H1 (cell line): ENCODE data around the gene SSC5D. TPM values are rescaled to one million over a fixed set of nuclear protein-coding genes. Genes with fewer than 3 reads are reported as not detected.

Source experiments
- CTCF ChIA-PET: fragments of 300-600 bp; sonication (Branson Sonifier 250); formaldehyde crosslinking; loops from one replicate; lab custom pipeline; 2021; ENCODE audit not compliant: partially characterized antibody; lab: Charles Lee
- POLR2A ChIA-PET: fragments of 300-600 bp; sonication (Branson Sonifier 250); formaldehyde crosslinking; loops from one replicate; lab custom pipeline; 2021; ENCODE audit warnings: inconsistent platforms; ENCODE audit not compliant: partially characterized antibody; lab: Charles Lee
- DNase-seq, 2 experiments: peaks; one replicate each; pipeline versions ENCODE4 v3.0.0 to v3.0.0-alpha.2; 2010 to 2022; ENCODE audit warnings: low spot score in 2 of 2, low read depth in 1 of 2, mixed read lengths in 1 of 2
- FAIRE-seq: peaks from 2 replicates; lab custom pipeline; 2011; peaks lifted over from hg19 to GRCh38; lab: Jason Lieb, UNC
- H2AFZ ChIP-seq: 2 replicates; pipeline ENCODE4 v1.8.1; 2012; ENCODE audit warnings: low read length, inconsistent platforms
- H2AK5ac ChIP-seq: 2 replicates; pipeline ENCODE4 v1.6.1; 2013; ENCODE audit warnings: low read depth, low read length
- H2BK120ac ChIP-seq: replicated peaks from 2 replicates; pipeline ENCODE3; 2013; ENCODE audit warnings: low read depth, low read length, inconsistent platforms
- H2BK12ac ChIP-seq: 2 replicates; pipeline ENCODE4 v1.6.1; 2013; ENCODE audit warnings: low read depth, low read length
- H2BK15ac ChIP-seq: 2 replicates; pipeline ENCODE4 v1.6.1; 2013; ENCODE audit warnings: low read length
- H2BK20ac ChIP-seq: 2 replicates; pipeline ENCODE4 v1.6.1; 2013; ENCODE audit warnings: low read length
- H2BK5ac ChIP-seq: 2 replicates; pipeline ENCODE4 v1.6.1; 2013; ENCODE audit warnings: low read depth, low read length
- H3K14ac ChIP-seq: 2 replicates; pipeline ENCODE4 v1.6.1; 2013; ENCODE audit warnings: inconsistent platforms; ENCODE audit not compliant: insufficient read length
- H3K18ac ChIP-seq: 2 replicates; pipeline ENCODE4 v1.6.1; 2013; ENCODE audit warnings: low read length; ENCODE audit errors: extremely low read depth
- H3K23ac ChIP-seq: 2 replicates; pipeline ENCODE4 v1.6.1; 2013; ENCODE audit warnings: inconsistent platforms; ENCODE audit not compliant: insufficient read length
- H3K23me2 ChIP-seq: 2 replicates; pipeline ENCODE4 v1.6.1; 2013; ENCODE audit warnings: low read depth, low read length
- H3K27ac ChIP-seq: 2 replicates; pipeline ENCODE4 v1.6.1; 2011; ENCODE audit warnings: low read depth, low read length, inconsistent platforms
- H3K27me3 ChIP-seq, 4 experiments: replicated peaks in 1 of 4; 1 replicate in 1 of 4; 2 replicates in 3 of 4; pipeline versions ENCODE4 v1.6.1 to v1.8.1; 2011 to 2013; ENCODE audit warnings: low read length in 3 of 4, mild to moderate bottlenecking in 3 of 4, inconsistent platforms in 2 of 4, mixed read lengths in 2 of 4, moderate library complexity in 1 of 4; ENCODE audit not compliant: control insufficient read depth in 3 of 4, insufficient read depth in 3 of 4; ENCODE audit errors: extremely low read depth in 1 of 4
- H3K36me3 ChIP-seq, 4 experiments: 2 replicates each; pipeline versions ENCODE4 v1.6.1 to v1.8.1; 2011 to 2013; ENCODE audit warnings: mild to moderate bottlenecking in 4 of 4, low read length in 3 of 4, moderate library complexity in 2 of 4, control low read depth in 1 of 4, inconsistent platforms in 1 of 4; ENCODE audit not compliant: insufficient read depth in 4 of 4, control insufficient read depth in 2 of 4
- H3K4ac ChIP-seq: replicated peaks from 2 replicates; pipeline ENCODE3; 2013; ENCODE audit warnings: low read length, low read depth, mixed read lengths, inconsistent platforms; ENCODE audit not compliant: insufficient read length
- H3K4me1 ChIP-seq, 4 experiments: replicated peaks in 1 of 4; 1 replicate in 1 of 4; 2 replicates in 3 of 4; pipeline versions ENCODE4 v1.6.1 to v1.8.1; 2011 to 2013; ENCODE audit warnings: low read length in 3 of 4, inconsistent platforms in 2 of 4, mixed read lengths in 1 of 4; ENCODE audit not compliant: insufficient read depth in 4 of 4, control insufficient read depth in 3 of 4
- H3K4me2 ChIP-seq, 2 experiments: 2 replicates each; pipeline versions ENCODE4 v1.6.1 to v1.8.1; 2011 to 2013; ENCODE audit warnings: low read depth in 2 of 2, low read length in 2 of 2, control low read depth in 1 of 2, inconsistent platforms in 1 of 2, mild to moderate bottlenecking in 1 of 2; ENCODE audit not compliant: insufficient read depth in 1 of 2
- H3K4me3 ChIP-seq, 4 experiments: fragments of 200-600, 300-600 bp in 1 of 4; sonication (generic), shearing (Covaris generic), sonication (Bioruptor Twin) in 1 of 4; 2 replicates each; pipeline versions ENCODE4 v1.5.1 to v1.8.1; 2011 to 2016; ENCODE audit warnings: low read length in 4 of 4, low read depth in 3 of 4, control low read depth in 2 of 4, inconsistent platforms in 2 of 4, mild to moderate bottlenecking in 2 of 4, mixed read lengths in 1 of 4, moderate library complexity in 1 of 4; ENCODE audit not compliant: insufficient read depth in 2 of 4; ENCODE audit errors: extremely low read depth in 1 of 4
- H3K56ac ChIP-seq: replicated peaks from 2 replicates; pipeline ENCODE3; 2013; ENCODE audit warnings: low read depth, mild to moderate bottlenecking, mixed read lengths, low read length, inconsistent platforms; ENCODE audit not compliant: insufficient read length
- H3K79me1 ChIP-seq: 2 replicates; pipeline ENCODE4 v1.6.1; 2013; ENCODE audit warnings: low read depth, low read length, control low read depth
- H3K79me2 ChIP-seq, 2 experiments: 2 replicates each; pipeline versions ENCODE4 v1.6.1 to v1.8.1; 2012 to 2013; ENCODE audit warnings: low read length in 2 of 2, mild to moderate bottlenecking in 2 of 2, inconsistent platforms in 1 of 2; ENCODE audit not compliant: insufficient read depth in 2 of 2, control insufficient read depth in 1 of 2
- H3K9ac ChIP-seq, 4 experiments: replicated peaks in 1 of 4; 1 replicate in 1 of 4; 2 replicates in 3 of 4; pipeline versions ENCODE4 v1.6.1 to v1.8.1; 2011 to 2013; ENCODE audit warnings: low read depth in 3 of 4, low read length in 3 of 4, control low read depth in 2 of 4, mild to moderate bottlenecking in 2 of 4, moderate library complexity in 2 of 4, inconsistent platforms in 1 of 4; ENCODE audit errors: extremely low read depth in 1 of 4
- H3K9me3 ChIP-seq, 2 experiments: 2 replicates each; pipeline versions ENCODE4 v1.6.1 to v1.8.1; 2012 to 2013; ENCODE audit warnings: mild to moderate bottlenecking in 2 of 2, moderate library complexity in 2 of 2, control low read depth in 1 of 2, inconsistent platforms in 1 of 2, low read depth in 1 of 2, low read length in 1 of 2, mixed read lengths in 1 of 2; ENCODE audit not compliant: insufficient read depth in 2 of 2
- H4K20me1 ChIP-seq, 2 experiments: replicated peaks in 1 of 2; 2 replicates each; pipeline versions ENCODE3 to v1.8.1; 2011 to 2013; ENCODE audit warnings: inconsistent platforms in 2 of 2, low read length in 2 of 2, mild to moderate bottlenecking in 1 of 2; ENCODE audit not compliant: insufficient read depth in 2 of 2, control insufficient read depth in 1 of 2
- H4K5ac ChIP-seq: 2 replicates; pipeline ENCODE4 v1.6.1; 2013; ENCODE audit warnings: low read length, low read depth, mixed read lengths, inconsistent platforms; ENCODE audit not compliant: insufficient read length
- H4K8ac ChIP-seq: 2 replicates; pipeline ENCODE4 v1.8.0; 2013; ENCODE audit warnings: mild to moderate bottlenecking, moderate library complexity, low read length, inconsistent platforms; ENCODE audit not compliant: insufficient read depth; ENCODE audit errors: extremely low read depth
- H4K91ac ChIP-seq: replicated peaks from 2 replicates; pipeline ENCODE3; 2013; ENCODE audit warnings: low read length, mixed read lengths, inconsistent platforms; ENCODE audit not compliant: insufficient read length
- BRCA1 ChIP-seq: IDR thresholded peaks from 2 replicates; pipeline ENCODE4 v1.6.1; 2012; ENCODE audit warnings: low read depth, low read length, improper control_type of control experiment
- CHD1 ChIP-seq: IDR thresholded peaks from 2 replicates; pipeline ENCODE4 v1.6.1; 2012; ENCODE audit warnings: low read depth, low read length, improper control_type of control experiment
- CREB1 ChIP-seq: IDR thresholded peaks from 2 replicates; pipeline ENCODE4 v1.6.1; 2012; ENCODE audit warnings: inconsistent platforms
- GTF2F1 ChIP-seq: IDR thresholded peaks from 2 replicates; pipeline ENCODE4 v1.6.1; 2012; ENCODE audit warnings: low read depth, low read length, improper control_type of control experiment, borderline replicate concordance
- HDAC6 ChIP-seq: IDR thresholded peaks from one replicate; pipeline ENCODE4 v1.7.1; 2012; ENCODE audit warnings: low read depth, mild to moderate bottlenecking, inconsistent platforms, low read length, moderate library complexity
- POLR2AphosphoS5 ChIP-seq: IDR thresholded peaks from 2 replicates; pipeline ENCODE4 v1.6.1; 2011; ENCODE audit warnings: low read depth, low read length
- SUZ12 ChIP-seq: fragments of 200-600 bp; sonication (generic); IDR thresholded peaks from 2 replicates; pipeline ENCODE4 v1.6.1; 2012; ENCODE audit warnings: mild to moderate bottlenecking, inconsistent platforms, low read length, moderate library complexity, mixed read lengths
- TAF1 ChIP-seq: IDR thresholded peaks from 2 replicates; pipeline ENCODE4 v1.6.1; 2011; ENCODE audit warnings: mild to moderate bottlenecking, low read depth, low read length
- WGBS, 2 experiments: shearing (Covaris generic) in 1 of 2; methylation state at CpG; one replicate each; pipeline versions ENCODE4 v1.1.6 to v1.1.7; 2013 to 2015; ENCODE audit warnings: low lambda C conversion rate in 2 of 2, mixed read lengths in 2 of 2, inconsistent platforms in 1 of 2, low coverage in 1 of 2, missing lambda C conversion rate in 1 of 2; ENCODE audit not compliant: insufficient replicate concordance in 2 of 2, insufficient coverage in 1 of 2, insufficient read length in 1 of 2; ENCODE audit errors: extremely low coverage in 1 of 2, missing lambda C conversion rate in 1 of 2; 5-methylcytosine and 5-hydroxymethylcytosine counted together
- polyA plus RNA-seq, 7 experiments: library from polyadenylated mRNA; depleted of rRNA in 3 of 7; stranded (reverse) in 5 of 7; unstranded in 2 of 7; fragments of >200 nt in 5 of 7; fragments of 200-250 nt in 2 of 7; gene quantifications; 1 replicate in 5 of 7; 2 replicates in 1 of 7; 4 replicates in 1 of 7; pipeline versions ENCODE4 v1.2.1 to v1.2.3, GENCODE V29; 2011 to 2013; ENCODE audit warnings: missing spikeins in 2 of 7, mixed read lengths in 2 of 7
- total RNA-seq: library from RNA; stranded (reverse); fragmentation: NEBNext Ultra II Directional; extraction: Animal tissue kit (Norgen Biotek cat#: 25700); gene quantifications from 2 replicates; pipeline ENCODE4 v1.2.1, GENCODE V29; 2021
- TF ChIP-seq, protein P1 (sequence below): IDR thresholded peaks from 2 replicates; pipeline ENCODE4 v1.6.1; 2012; ENCODE audit warnings: inconsistent platforms

The SSC5D gene
- total and polyA plus RNA-seq, 2 of the 8 experiments (the other 6 are each of a cell fraction or from before 2014, with no cell fraction given) = 0.39 to 1.7 TPM

DNA sequence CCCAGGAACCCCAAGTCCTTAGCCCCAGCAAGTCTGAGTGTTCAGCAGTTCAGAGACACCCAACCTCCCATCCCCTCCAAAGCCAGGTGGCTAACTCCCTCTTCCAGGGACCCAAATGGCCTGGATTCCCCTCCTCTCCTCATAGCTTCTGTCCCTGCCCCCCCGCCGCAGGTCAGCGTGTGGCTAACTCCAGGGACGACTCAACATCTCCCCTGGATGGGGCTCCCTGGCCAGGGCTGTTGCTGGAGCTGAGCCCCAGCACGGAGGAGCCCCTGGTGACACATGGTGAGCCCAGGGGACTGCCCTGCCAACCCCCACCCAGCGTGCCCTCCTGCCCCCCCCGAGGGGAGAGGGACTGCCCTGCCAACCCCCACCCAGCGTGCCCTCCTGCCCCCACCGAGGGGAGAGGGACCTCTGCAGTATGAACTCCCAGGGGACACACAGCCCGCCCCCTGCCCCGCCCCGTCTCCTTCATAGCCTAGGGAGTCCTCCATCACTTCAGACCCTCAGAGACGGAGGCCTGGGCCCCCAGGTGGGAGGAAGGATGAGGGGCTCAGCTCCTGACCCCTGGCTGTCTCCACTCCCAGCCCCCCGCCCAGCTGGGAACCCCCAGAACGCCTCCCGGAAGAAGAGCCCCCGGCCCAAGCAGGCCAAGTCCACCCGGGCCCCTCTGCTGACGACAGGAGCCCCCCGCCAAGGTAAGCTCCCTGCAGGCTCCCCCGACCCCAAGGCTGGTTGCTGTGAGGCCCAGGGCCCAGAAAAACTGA lies 1.7 kb downstream of the SSC5D start:
- Histone ChIP-seq H3K23ac (no peak overlapping the region), H2BK120ac (no peak overlapping the region), H3K56ac (no peak overlapping the region), H3K4me3 (peak overlapping the region in 1 of 4 experiments; percentile 57; a peak in 1 of 8 replicates), H3K18ac (peak overlapping the region; percentile 78), H4K8ac (peak overlapping the region; percentile 71; the same call in 1 of the 2 replicates), H3K9ac (no peak overlapping the region; a peak in 2 of 7 replicates), H4K5ac (no peak overlapping the region), H3K14ac (peak overlapping the region; percentile 61), H2BK12ac (peak overlapping the region; percentile 84; the same call in 1 of the 2 replicates), H2BK15ac (no peak overlapping the region; the same call in 1 of the 2 replicates), H3K4me1 (peaks cover 0 to 46% (median 31%) of the 10 kb centered on the region in 4 experiments; a peak in 6 of 7 replicates), H2BK5ac (0 out of 2 replicates have a peak overlapping the region, but pooled peaks have one; percentile 71), H3K9me3 (no peaks in the 10 kb centered on the region), H3K4me2 (peak overlapping the region; percentile 53 to 75; a peak in 3 of 4 replicates), H3K79me1 (peaks cover 4% of the 10 kb centered on the region; the same call in 1 of the 2 replicates), H3K27me3 (no peaks in the 10 kb centered on the region; a peak in 2 of 7 replicates), H3K23me2 (peaks cover 7% of the 10 kb centered on the region), H3K79me2 (peaks cover 0 to 5% of the 10 kb centered on the region in 2 experiments; a peak in 1 of 4 replicates), H2AFZ (no peak overlapping the region), H2AK5ac (no peak overlapping the region), H4K91ac (peak overlapping the region; percentile 81), H3K27ac (no peak overlapping the region), H4K20me1 (peaks cover 0 to 4% of the 10 kb centered on the region in 2 experiments), H2BK20ac (no peak overlapping the region), H3K36me3 (no peaks in the 10 kb centered on the region; a peak in 1 of 8 replicates), H3K4ac (no peak overlapping the region)
- DNase-seq (no peak), FAIRE-seq (no peak)
- ChIA-PET CTCF (interaction anchor here (0.7 to 1.9 kb wide), 6 partner anchors 8 to 197 kb away, joined by 3 to 7 read pairs (median 4); no protein-coding TSS in a partner anchor), POLR2A (interaction anchor here (0.8 to 7.5 kb wide), 6 partner anchors 8 to 110 kb away, joined by 3 to 57 read pairs (median 4); partner anchors contain the start of genes FIZ1, UBE2S and ZNF628)
- whole genome bisulfite sequencing, 2 experiments = 64% methylated on average over 9 of the region's 21 CpGs; no CpG with 5 or more reads in 1 of the 2 experiments
- TF ChIP-seq HDAC6 (no peak), POLR2AphosphoS5 (no peak), TAF1 (no peak), GTF2F1 (no peak), CHD1 (no peak), BRCA1 (no peak), SUZ12 (no peak), CREB1 (no peak)
- TF ChIP-seq, protein P1, sequence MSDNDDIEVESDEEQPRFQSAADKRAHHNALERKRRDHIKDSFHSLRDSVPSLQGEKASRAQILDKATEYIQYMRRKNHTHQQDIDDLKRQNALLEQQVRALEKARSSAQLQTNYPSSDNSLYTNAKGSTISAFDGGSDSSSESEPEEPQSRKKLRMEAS = no peak
